Embryonic facial prominence (tissue), 1 donor: ENCODE results near the gene STN1.
A peak's percentile ranks its signal among the peaks of the same experiment; 100 is the strongest.

Source experiments
- DNase-seq: peaks from one replicate; pipeline ENCODE4 v3.0.0-alpha.2; 2016; ENCODE audit errors: extremely low spot score

Gene STN1

GRCh38 chr10:103894441-103894864 lies 23.5 kb downstream of the STN1 start:
- no peak for DNase-seq

GRCh38 chr10:103893817-103894216 lies 24.2 kb downstream of the STN1 start:
- DNase-seq = no peak

- DNase-seq = no peak
These were observed 25.8 kb downstream of the STN1 start for GRCh38 chr10:103892181-103892580.

- no peak for DNase-seq
These were observed 27.3 kb downstream of the STN1 start for GRCh38 chr10:103890688-103891087.

- no peak for DNase-seq
These were observed 27.8 kb downstream of the STN1 start for GRCh38 chr10:103890194-103890658.

- DNase-seq = no peak
These were observed 28.8 kb downstream of the STN1 start for GRCh38 chr10:103889121-103889720.

GRCh38 chr10:103888113-103888841 lies 29.7 kb downstream of the STN1 start:
- DNase-seq = peak; percentile 64

- DNase-seq = no peak
These were observed 32.4 kb downstream of the STN1 start for GRCh38 chr10:103885617-103886016.

GRCh38 chr10:103884681-103885139 lies 33.3 kb downstream of the STN1 start:
- DNase-seq = no peak

- DNase-seq = no peak
These were observed 35.5 kb downstream of the STN1 start for GRCh38 chr10:103882285-103883007.

GRCh38 chr10:103881416-103882284 lies 36.3 kb downstream of the STN1 start:
- no peak for DNase-seq

- DNase-seq = no peak
These were observed 38.2 kb downstream of the STN1 start for GRCh38 chr10:103879831-103880230.

GRCh38 chr10:103879409-103879808 lies 38.6 kb downstream of the STN1 start:
- no peak for DNase-seq

- DNase-seq = no peak
These were observed 40.1 kb downstream of the STN1 start for GRCh38 chr10:103877861-103878260.

GRCh38 chr10:103876155-103876554 lies 41.8 kb downstream of the STN1 start:
- DNase-seq = no peak

GRCh38 chr10:103874730-103875129 lies 43.3 kb downstream of the STN1 start:
- no peak for DNase-seq

GRCh38 chr10:103872137-103872931 lies 45.6 kb downstream of the STN1 start:
- DNase-seq = no peak

GRCh38 chr10:103871006-103871405 lies 47.0 kb downstream of the STN1 start:
- DNase-seq = no peak

- DNase-seq = no peak
These were observed 47.5 kb downstream of the STN1 start for GRCh38 chr10:103870516-103870915.

GRCh38 chr10:103869336-103869735 lies 48.6 kb downstream of the STN1 start:
- no peak for DNase-seq

- no peak for DNase-seq
These were observed 49.8 kb downstream of the STN1 start for GRCh38 chr10:103868200-103868599.
